H9 (cell line): ENCODE measurements around the gene MICALL1. TPM values are rescaled to one million over a fixed set of nuclear protein-coding genes. Genes with fewer than 3 reads are reported as not detected.

Source experiments
- DNase-seq: peaks from one replicate; pipeline ENCODE4 v3.0.0-alpha.2; 2017
- H2AFZ ChIP-seq: one replicate; pipeline ENCODE4 v1.6.1; 2013; ENCODE audit warnings: mild to moderate bottlenecking, low read length, control low read depth, moderate library complexity
- H2AK5ac ChIP-seq: 2 replicates; pipeline ENCODE4 v1.6.1; 2013; ENCODE audit warnings: low read length, control low read depth, mixed read lengths; ENCODE audit not compliant: insufficient read length
- H2BK120ac ChIP-seq: one replicate; pipeline ENCODE4 v1.6.1; 2013; ENCODE audit warnings: low read depth, mild to moderate bottlenecking, low read length, control low read depth, inconsistent platforms; ENCODE audit not compliant: poor library complexity, severe bottlenecking
- H2BK12ac ChIP-seq: 2 replicates; pipeline ENCODE4 v1.6.1; 2013; ENCODE audit warnings: low read length, control low read depth, mixed read lengths, low read depth; ENCODE audit not compliant: insufficient read length
- H2BK15ac ChIP-seq: 2 replicates; pipeline ENCODE4 v1.6.1; 2013; ENCODE audit warnings: low read depth, low read length, control low read depth
- H2BK20ac ChIP-seq: one replicate; pipeline ENCODE4 v1.6.1; 2013; ENCODE audit warnings: low read depth, mild to moderate bottlenecking, low read length, control low read depth, inconsistent platforms; ENCODE audit not compliant: poor library complexity, severe bottlenecking
- H2BK5ac ChIP-seq: 2 replicates; pipeline ENCODE4 v1.6.1; 2013; ENCODE audit warnings: low read length, control low read depth, mixed read lengths; ENCODE audit not compliant: insufficient read length
- H3K14ac ChIP-seq: 2 replicates; pipeline ENCODE4 v1.6.1; 2013; ENCODE audit warnings: low read length, control low read depth; ENCODE audit not compliant: insufficient read depth
- H3K18ac ChIP-seq: 2 replicates; pipeline ENCODE4 v1.6.1; 2013; ENCODE audit warnings: low read depth, mild to moderate bottlenecking, mixed read lengths, low read length, control low read depth; ENCODE audit not compliant: insufficient read length
- H3K23ac ChIP-seq: 2 replicates; pipeline ENCODE4 v1.6.1; 2013; ENCODE audit warnings: low read length, control low read depth, mixed read lengths, low read depth; ENCODE audit not compliant: insufficient read length
- H3K23me2 ChIP-seq: 2 replicates; pipeline ENCODE4 v1.6.1; 2013; ENCODE audit warnings: low read depth, mild to moderate bottlenecking, mixed read lengths, low read length, control low read depth; ENCODE audit not compliant: insufficient read length, poor library complexity, severe bottlenecking
- H3K27ac ChIP-seq: 2 replicates; pipeline ENCODE4 v1.5.1; 2013; ENCODE audit warnings: low read length, control low read depth, mixed read lengths, low read depth; ENCODE audit not compliant: insufficient read length
- H3K27me3 ChIP-seq: 2 replicates; pipeline ENCODE4 v1.6.1; 2013; ENCODE audit warnings: low read length, control low read depth, inconsistent platforms; ENCODE audit not compliant: insufficient read depth
- H3K4ac ChIP-seq: 2 replicates; pipeline ENCODE4 v1.6.1; 2013; ENCODE audit warnings: low read depth, mild to moderate bottlenecking, control low read depth, inconsistent platforms, low read length, moderate library complexity
- H3K4me1 ChIP-seq: 2 replicates; pipeline ENCODE4 v1.6.1; 2013; ENCODE audit warnings: low read length, control low read depth, inconsistent platforms; ENCODE audit not compliant: insufficient read depth
- H3K4me2 ChIP-seq: 2 replicates; pipeline ENCODE4 v1.6.1; 2013; ENCODE audit warnings: low read length, control low read depth, mixed read lengths; ENCODE audit not compliant: insufficient read length, insufficient read depth
- H3K56ac ChIP-seq: 2 replicates; pipeline ENCODE4 v1.6.1; 2013; ENCODE audit warnings: low read depth, mild to moderate bottlenecking, mixed read lengths, low read length, control low read depth; ENCODE audit not compliant: insufficient read length
- H3K79me1 ChIP-seq: 2 replicates; pipeline ENCODE4 v1.6.1; 2013; ENCODE audit warnings: low read depth, mild to moderate bottlenecking, moderate library complexity, low read length, control low read depth, inconsistent platforms; ENCODE audit not compliant: insufficient read depth, poor library complexity, severe bottlenecking
- H3K79me2 ChIP-seq: 2 replicates; pipeline ENCODE4 v1.6.1; 2013; ENCODE audit warnings: low read length, control low read depth, inconsistent platforms; ENCODE audit not compliant: insufficient read depth
- H3K9ac ChIP-seq: 2 replicates; pipeline ENCODE4 v1.6.1; 2013; ENCODE audit warnings: low read length, control low read depth, mixed read lengths; ENCODE audit not compliant: insufficient read length; ENCODE audit errors: extremely low read depth
- H3K9me3 ChIP-seq: one replicate; pipeline ENCODE4 v1.6.1; 2013; ENCODE audit warnings: low read depth, low read length, inconsistent platforms; ENCODE audit not compliant: control insufficient read depth
- H3T11ph ChIP-seq: one replicate; pipeline ENCODE4 v1.6.1; 2013; ENCODE audit warnings: mild to moderate bottlenecking, low read length, control low read depth, inconsistent platforms
- H4K20me1 ChIP-seq: one replicate; pipeline ENCODE4 v1.6.1; 2013; ENCODE audit not compliant: control insufficient read depth, insufficient read length, insufficient read depth
- H4K5ac ChIP-seq: 2 replicates; pipeline ENCODE4 v1.6.1; 2013; ENCODE audit warnings: low read depth, mild to moderate bottlenecking, mixed read lengths, low read length, control low read depth; ENCODE audit not compliant: insufficient read length
- H4K8ac ChIP-seq: replicated peaks from 2 replicates; pipeline ENCODE4 v1.6.1; 2013; ENCODE audit warnings: low read length, control low read depth, mixed read lengths, low read depth; ENCODE audit not compliant: insufficient read length
- H4K91ac ChIP-seq: 2 replicates; pipeline ENCODE4 v1.6.1; 2013; ENCODE audit warnings: low read depth, mild to moderate bottlenecking, moderate library complexity, mixed read lengths, low read length, control low read depth; ENCODE audit not compliant: insufficient read length
- H3K27ac Mint-ChIP-seq, 3 experiments: 2 replicates in 2 of 3; 3 replicates in 1 of 3; pipeline ENCODE4 v1.8.0; 2020 to 2021; ENCODE audit warnings: mixed read lengths in 3 of 3, mild to moderate bottlenecking in 1 of 3, moderate library complexity in 1 of 3
- H3K27me3 Mint-ChIP-seq: 2 replicates; pipeline ENCODE4 v1.8.0; 2021; ENCODE audit warnings: low read depth, mild to moderate bottlenecking, moderate library complexity, mixed read lengths
- H3K36me3 Mint-ChIP-seq, 3 experiments: 2 replicates in 2 of 3; 3 replicates in 1 of 3; pipeline ENCODE4 v1.8.0; 2020 to 2021; ENCODE audit warnings: low read depth in 3 of 3, mixed read lengths in 3 of 3; ENCODE audit not compliant: insufficient read depth in 1 of 3
- H3K4me1 Mint-ChIP-seq, 2 experiments: 2 replicates each; pipeline ENCODE4 v1.8.0; 2020; ENCODE audit warnings: mixed read lengths in 2 of 2
- H3K4me3 Mint-ChIP-seq, 2 experiments: 2 replicates in 1 of 2; 3 replicates in 1 of 2; pipeline ENCODE4 v1.8.0; 2020 to 2021; ENCODE audit warnings: mild to moderate bottlenecking in 2 of 2, mixed read lengths in 2 of 2, moderate library complexity in 1 of 2
- H3K9me3 Mint-ChIP-seq, 2 experiments: 2 replicates in 1 of 2; 3 replicates in 1 of 2; pipeline ENCODE4 v1.8.0; 2020; ENCODE audit warnings: mild to moderate bottlenecking in 2 of 2, mixed read lengths in 2 of 2, moderate library complexity in 1 of 2
- WGBS: extraction: QIAGEN DNeasy Blood & Tissue Kit; methylation state at CpG from one replicate; pipeline ENCODE4 v1.1.7; 2013; ENCODE audit warnings: missing lambda C conversion rate, low lambda C conversion rate, mixed read lengths; ENCODE audit not compliant: insufficient read length; ENCODE audit errors: extremely low coverage; 5-methylcytosine and 5-hydroxymethylcytosine counted together
- total RNA-seq: library from RNA; stranded (reverse); gene quantifications from 2 replicates; pipeline ENCODE4 v1.2.1, GENCODE V29; 2021
- TF ChIP-seq, protein P1 (sequence below): fragments of 200-600 bp; sonication (generic); conservative IDR thresholded peaks from 3 replicates; pipeline ENCODE4 v1.8.0; 2021; ENCODE audit warnings: antibody characterized with exemption, mild to moderate bottlenecking

The MICALL1 gene
- total RNA-seq, 1 experiment from 2014 or later: 33.3 TPM

DNA sequence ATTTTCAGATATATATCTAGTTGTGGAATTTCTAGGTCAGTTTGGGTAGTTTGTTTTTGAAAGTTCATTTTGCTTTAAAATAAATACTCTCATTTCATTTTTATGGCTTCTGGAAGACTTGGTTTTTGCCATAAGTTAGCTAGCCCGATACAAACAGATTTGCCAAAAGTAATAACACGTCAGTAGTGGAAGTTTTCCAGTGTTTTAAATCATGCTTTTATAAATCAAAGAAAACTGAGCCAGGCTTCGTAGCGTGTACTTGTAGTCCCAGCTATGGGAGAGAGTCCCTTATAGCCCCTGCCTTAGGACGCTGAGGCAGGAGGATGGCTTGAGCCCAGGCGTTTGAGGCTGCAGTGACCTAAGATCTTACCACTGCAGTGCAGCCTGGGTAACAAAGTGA is 21.7 kb upstream of the MICALL1 start:
- H4K91ac ChIP-seq: no peak overlapping the region
- no peaks in the 10 kb centered on the region for H3K27me3 ChIP-seq
- H3K9ac ChIP-seq: no peak overlapping the region
- no peak overlapping the region for H4K5ac ChIP-seq
- no peak overlapping the region for H3K4me2 ChIP-seq
- no peak overlapping the region for H3K4me3 Mint-ChIP-seq
- TF ChIP-seq, protein P1, sequence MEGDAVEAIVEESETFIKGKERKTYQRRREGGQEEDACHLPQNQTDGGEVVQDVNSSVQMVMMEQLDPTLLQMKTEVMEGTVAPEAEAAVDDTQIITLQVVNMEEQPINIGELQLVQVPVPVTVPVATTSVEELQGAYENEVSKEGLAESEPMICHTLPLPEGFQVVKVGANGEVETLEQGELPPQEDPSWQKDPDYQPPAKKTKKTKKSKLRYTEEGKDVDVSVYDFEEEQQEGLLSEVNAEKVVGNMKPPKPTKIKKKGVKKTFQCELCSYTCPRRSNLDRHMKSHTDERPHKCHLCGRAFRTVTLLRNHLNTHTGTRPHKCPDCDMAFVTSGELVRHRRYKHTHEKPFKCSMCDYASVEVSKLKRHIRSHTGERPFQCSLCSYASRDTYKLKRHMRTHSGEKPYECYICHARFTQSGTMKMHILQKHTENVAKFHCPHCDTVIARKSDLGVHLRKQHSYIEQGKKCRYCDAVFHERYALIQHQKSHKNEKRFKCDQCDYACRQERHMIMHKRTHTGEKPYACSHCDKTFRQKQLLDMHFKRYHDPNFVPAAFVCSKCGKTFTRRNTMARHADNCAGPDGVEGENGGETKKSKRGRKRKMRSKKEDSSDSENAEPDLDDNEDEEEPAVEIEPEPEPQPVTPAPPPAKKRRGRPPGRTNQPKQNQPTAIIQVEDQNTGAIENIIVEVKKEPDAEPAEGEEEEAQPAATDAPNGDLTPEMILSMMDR: no peak
- H4K8ac ChIP-seq: no peak overlapping the region
- H4K20me1 ChIP-seq: no peaks in the 10 kb centered on the region
- no peak overlapping the region for H3K27ac Mint-ChIP-seq
- H2AK5ac ChIP-seq: no peak overlapping the region
- no peak overlapping the region for H3K27ac ChIP-seq
- no peaks in the 10 kb centered on the region for H3K4me1 Mint-ChIP-seq
- H2BK20ac ChIP-seq: no peak overlapping the region
- no peak overlapping the region for H3K18ac ChIP-seq
- H3K14ac ChIP-seq: no peak overlapping the region
- H3K36me3 Mint-ChIP-seq: peaks cover 50 to 86% (median 70%) of the 10 kb centered on the region in 3 experiments
- H2BK15ac ChIP-seq: no peak overlapping the region
- no CpG with 5 or more reads among the region's 6 CpGs for WGBS
- no peak overlapping the region for H2BK120ac ChIP-seq
- H3K4me1 ChIP-seq: no peaks in the 10 kb centered on the region
- no peak overlapping the region for H3K23ac ChIP-seq
- no peak for DNase-seq
- H3T11ph ChIP-seq: no peak overlapping the region
- no peak overlapping the region for H3K56ac ChIP-seq
- no peak overlapping the region for H2BK5ac ChIP-seq
- no peaks in the 10 kb centered on the region for H3K9me3 Mint-ChIP-seq
- no peaks in the 10 kb centered on the region for H3K23me2 ChIP-seq
- no peaks in the 10 kb centered on the region for H3K79me1 ChIP-seq
- no peaks in the 10 kb centered on the region for H3K9me3 ChIP-seq
- no peaks in the 10 kb centered on the region for H3K27me3 Mint-ChIP-seq
- no peak overlapping the region for H3K4ac ChIP-seq
- no peak overlapping the region for H2AFZ ChIP-seq
- H3K79me2 ChIP-seq: no peaks in the 10 kb centered on the region
- no peak overlapping the region for H2BK12ac ChIP-seq
